ENCODE data around the gene CYP2E1. TPM values are rescaled to one million over a fixed set of nuclear protein-coding genes. Genes with fewer than 3 reads are reported as not detected.

CYP2E1 gene
- total RNA-seq, 1 experiment from 2014 or later: 0.13 TPM

- TF ChIP-seq CTCF (conservative IDR thresholded peaks at IDR 0.05): no peak
These were observed 40.6 kb downstream of the CYP2E1 start for GRCh38 chr10:133567609-133568286.

More at GRCh38 chr10:133567609-133568286, 40.6 kb downstream of the CYP2E1 start:
- H4K91ac ChIP-seq (ENCODE audit: insufficient read length, low read depth, low read length): no peak overlapping the region
- H3K27me3 ChIP-seq (ENCODE audit: insufficient read depth, low read length): no peaks in the 10 kb centered on the region
- H3K9me3 ChIP-seq (ENCODE audit: control insufficient read depth, low read depth, low read length): peaks cover 36% of the 10 kb centered on the region
- no peak overlapping the region for H2AFZ ChIP-seq (ENCODE audit: low read length)
- no peaks in the 10 kb centered on the region for H3K79me2 ChIP-seq (ENCODE audit: insufficient read depth, low read length)
- H2BK120ac ChIP-seq (ENCODE audit: low read depth, low read length, poor library complexity, severe bottlenecking): no peak overlapping the region
- H2BK15ac ChIP-seq (ENCODE audit: low read depth, low read length): no peak overlapping the region
- H3K4me2 ChIP-seq (ENCODE audit: insufficient read depth, insufficient read length, low read length): no peak overlapping the region
- H3K4me1 ChIP-seq (ENCODE audit: insufficient read depth, low read length): no peaks in the 10 kb centered on the region
- no peak overlapping the region for H2BK5ac ChIP-seq (ENCODE audit: insufficient read length, low read length)
- H3K27ac ChIP-seq (ENCODE audit: insufficient read length, low read depth, low read length): no peak overlapping the region
- Mint-ChIP-seq H3K9me3 (peaks cover 44 to 54% of the 10 kb centered on the region in 2 experiments), H3K4me1 (no peaks in the 10 kb centered on the region), H3K36me3 (ENCODE audit: insufficient read depth in 1 of 3, low read depth in 3 of 3) (peaks cover 4 to 8% (median 6%) of the 10 kb centered on the region in 3 experiments; a peak in 5 of 7 replicates), H3K27me3 (ENCODE audit: low read depth) (peaks cover 2% of the 10 kb centered on the region; the same call in 1 of the 2 replicates), H3K27ac (no peak overlapping the region), H3K4me3 (no peak overlapping the region)
- H4K20me1 ChIP-seq (ENCODE audit: control insufficient read depth, insufficient read depth, insufficient read length): no peaks in the 10 kb centered on the region
- no peaks in the 10 kb centered on the region for H3K23me2 ChIP-seq (ENCODE audit: insufficient read length, low read depth, low read length, poor library complexity, severe bottlenecking)
- no peak overlapping the region for H3K18ac ChIP-seq (ENCODE audit: insufficient read length, low read depth, low read length)
- H3K9ac ChIP-seq (ENCODE audit: extremely low read depth, insufficient read length, low read length): no peak overlapping the region
- H4K8ac ChIP-seq (replicated peaks; ENCODE audit: insufficient read length, low read depth, low read length): no peak overlapping the region
- H4K5ac ChIP-seq (ENCODE audit: insufficient read length, low read depth, low read length): no peak overlapping the region
- no CpG with 5 or more reads among the region's 29 CpGs for WGBS (ENCODE audit: extremely low coverage, insufficient read length, low lambda C conversion rate)
- H2BK20ac ChIP-seq (ENCODE audit: low read depth, low read length, poor library complexity, severe bottlenecking): no peak overlapping the region
- H3K23ac ChIP-seq (ENCODE audit: insufficient read length, low read depth, low read length): no peak overlapping the region
- no peak overlapping the region for H2AK5ac ChIP-seq (ENCODE audit: insufficient read length, low read length)
- no peaks in the 10 kb centered on the region for H3K79me1 ChIP-seq (ENCODE audit: insufficient read depth, low read depth, low read length, poor library complexity, severe bottlenecking)
- H2BK12ac ChIP-seq (ENCODE audit: insufficient read length, low read depth, low read length): no peak overlapping the region
- no peak overlapping the region for H3K56ac ChIP-seq (ENCODE audit: insufficient read length, low read depth, low read length)
- DNase-seq: no peak
- no peak overlapping the region for H3K4ac ChIP-seq (ENCODE audit: low read depth, low read length)
- no peak overlapping the region for H3T11ph ChIP-seq (ENCODE audit: low read length)
- no peak overlapping the region for H3K14ac ChIP-seq (ENCODE audit: insufficient read depth, low read length)
